H1 (cell line): ENCODE measurements around the gene NUP205. TPM values are rescaled to one million over a fixed set of nuclear protein-coding genes. Genes with fewer than 3 reads are reported as not detected.
A peak's percentile ranks its signal among the peaks of the same experiment; 100 is the strongest.

Experiments used
- CTCF ChIA-PET: fragments of 300-600 bp; sonication (Branson Sonifier 250); formaldehyde crosslinking; loops from one replicate; lab custom pipeline; 2021; ENCODE audit not compliant: partially characterized antibody; lab: Charles Lee
- POLR2A ChIA-PET: fragments of 300-600 bp; sonication (Branson Sonifier 250); formaldehyde crosslinking; loops from one replicate; lab custom pipeline; 2021; ENCODE audit warnings: inconsistent platforms; ENCODE audit not compliant: partially characterized antibody; lab: Charles Lee
- DNase-seq, 2 experiments: peaks; one replicate each; pipeline versions ENCODE4 v3.0.0 to v3.0.0-alpha.2; 2010 to 2022; ENCODE audit warnings: low spot score in 2 of 2, low read depth in 1 of 2, mixed read lengths in 1 of 2
- FAIRE-seq: peaks from 2 replicates; lab custom pipeline; 2011; peaks lifted over from hg19 to GRCh38; lab: Jason Lieb, UNC
- H2AFZ ChIP-seq: 2 replicates; pipeline ENCODE4 v1.8.1; 2012; ENCODE audit warnings: low read length, inconsistent platforms
- H2AK5ac ChIP-seq: 2 replicates; pipeline ENCODE4 v1.6.1; 2013; ENCODE audit warnings: low read depth, low read length
- H2BK120ac ChIP-seq: replicated peaks from 2 replicates; pipeline ENCODE3; 2013; ENCODE audit warnings: low read depth, low read length, inconsistent platforms
- H2BK12ac ChIP-seq: 2 replicates; pipeline ENCODE4 v1.6.1; 2013; ENCODE audit warnings: low read depth, low read length
- H2BK15ac ChIP-seq: 2 replicates; pipeline ENCODE4 v1.6.1; 2013; ENCODE audit warnings: low read length
- H2BK20ac ChIP-seq: 2 replicates; pipeline ENCODE4 v1.6.1; 2013; ENCODE audit warnings: low read length
- H2BK5ac ChIP-seq: 2 replicates; pipeline ENCODE4 v1.6.1; 2013; ENCODE audit warnings: low read depth, low read length
- H3K14ac ChIP-seq: 2 replicates; pipeline ENCODE4 v1.6.1; 2013; ENCODE audit warnings: inconsistent platforms; ENCODE audit not compliant: insufficient read length
- H3K18ac ChIP-seq: 2 replicates; pipeline ENCODE4 v1.6.1; 2013; ENCODE audit warnings: low read length; ENCODE audit errors: extremely low read depth
- H3K23ac ChIP-seq: 2 replicates; pipeline ENCODE4 v1.6.1; 2013; ENCODE audit warnings: inconsistent platforms; ENCODE audit not compliant: insufficient read length
- H3K23me2 ChIP-seq: 2 replicates; pipeline ENCODE4 v1.6.1; 2013; ENCODE audit warnings: low read depth, low read length
- H3K27ac ChIP-seq: 2 replicates; pipeline ENCODE4 v1.6.1; 2011; ENCODE audit warnings: low read depth, low read length, inconsistent platforms
- H3K27me3 ChIP-seq, 4 experiments: replicated peaks in 1 of 4; 1 replicate in 1 of 4; 2 replicates in 3 of 4; pipeline versions ENCODE4 v1.6.1 to v1.8.1; 2011 to 2013; ENCODE audit warnings: low read length in 3 of 4, mild to moderate bottlenecking in 3 of 4, inconsistent platforms in 2 of 4, mixed read lengths in 2 of 4, moderate library complexity in 1 of 4; ENCODE audit not compliant: control insufficient read depth in 3 of 4, insufficient read depth in 3 of 4; ENCODE audit errors: extremely low read depth in 1 of 4
- H3K36me3 ChIP-seq, 4 experiments: 2 replicates each; pipeline versions ENCODE4 v1.6.1 to v1.8.1; 2011 to 2013; ENCODE audit warnings: mild to moderate bottlenecking in 4 of 4, low read length in 3 of 4, moderate library complexity in 2 of 4, control low read depth in 1 of 4, inconsistent platforms in 1 of 4; ENCODE audit not compliant: insufficient read depth in 4 of 4, control insufficient read depth in 2 of 4
- H3K4ac ChIP-seq: replicated peaks from 2 replicates; pipeline ENCODE3; 2013; ENCODE audit warnings: low read length, low read depth, mixed read lengths, inconsistent platforms; ENCODE audit not compliant: insufficient read length
- H3K4me1 ChIP-seq, 4 experiments: replicated peaks in 1 of 4; 1 replicate in 1 of 4; 2 replicates in 3 of 4; pipeline versions ENCODE4 v1.6.1 to v1.8.1; 2011 to 2013; ENCODE audit warnings: low read length in 3 of 4, inconsistent platforms in 2 of 4, mixed read lengths in 1 of 4; ENCODE audit not compliant: insufficient read depth in 4 of 4, control insufficient read depth in 3 of 4
- H3K4me2 ChIP-seq, 2 experiments: 2 replicates each; pipeline versions ENCODE4 v1.6.1 to v1.8.1; 2011 to 2013; ENCODE audit warnings: low read depth in 2 of 2, low read length in 2 of 2, control low read depth in 1 of 2, inconsistent platforms in 1 of 2, mild to moderate bottlenecking in 1 of 2; ENCODE audit not compliant: insufficient read depth in 1 of 2
- H3K4me3 ChIP-seq, 4 experiments: fragments of 200-600, 300-600 bp in 1 of 4; sonication (generic), shearing (Covaris generic), sonication (Bioruptor Twin) in 1 of 4; 2 replicates each; pipeline versions ENCODE4 v1.5.1 to v1.8.1; 2011 to 2016; ENCODE audit warnings: low read length in 4 of 4, low read depth in 3 of 4, control low read depth in 2 of 4, inconsistent platforms in 2 of 4, mild to moderate bottlenecking in 2 of 4, mixed read lengths in 1 of 4, moderate library complexity in 1 of 4; ENCODE audit not compliant: insufficient read depth in 2 of 4; ENCODE audit errors: extremely low read depth in 1 of 4
- H3K56ac ChIP-seq: replicated peaks from 2 replicates; pipeline ENCODE3; 2013; ENCODE audit warnings: low read depth, mild to moderate bottlenecking, mixed read lengths, low read length, inconsistent platforms; ENCODE audit not compliant: insufficient read length
- H3K79me1 ChIP-seq: 2 replicates; pipeline ENCODE4 v1.6.1; 2013; ENCODE audit warnings: low read depth, low read length, control low read depth
- H3K79me2 ChIP-seq, 2 experiments: 2 replicates each; pipeline versions ENCODE4 v1.6.1 to v1.8.1; 2012 to 2013; ENCODE audit warnings: low read length in 2 of 2, mild to moderate bottlenecking in 2 of 2, inconsistent platforms in 1 of 2; ENCODE audit not compliant: insufficient read depth in 2 of 2, control insufficient read depth in 1 of 2
- H3K9ac ChIP-seq, 4 experiments: replicated peaks in 1 of 4; 1 replicate in 1 of 4; 2 replicates in 3 of 4; pipeline versions ENCODE4 v1.6.1 to v1.8.1; 2011 to 2013; ENCODE audit warnings: low read depth in 3 of 4, low read length in 3 of 4, control low read depth in 2 of 4, mild to moderate bottlenecking in 2 of 4, moderate library complexity in 2 of 4, inconsistent platforms in 1 of 4; ENCODE audit errors: extremely low read depth in 1 of 4
- H3K9me3 ChIP-seq, 2 experiments: 2 replicates each; pipeline versions ENCODE4 v1.6.1 to v1.8.1; 2012 to 2013; ENCODE audit warnings: mild to moderate bottlenecking in 2 of 2, moderate library complexity in 2 of 2, control low read depth in 1 of 2, inconsistent platforms in 1 of 2, low read depth in 1 of 2, low read length in 1 of 2, mixed read lengths in 1 of 2; ENCODE audit not compliant: insufficient read depth in 2 of 2
- H4K20me1 ChIP-seq, 2 experiments: replicated peaks in 1 of 2; 2 replicates each; pipeline versions ENCODE3 to v1.8.1; 2011 to 2013; ENCODE audit warnings: inconsistent platforms in 2 of 2, low read length in 2 of 2, mild to moderate bottlenecking in 1 of 2; ENCODE audit not compliant: insufficient read depth in 2 of 2, control insufficient read depth in 1 of 2
- H4K5ac ChIP-seq: 2 replicates; pipeline ENCODE4 v1.6.1; 2013; ENCODE audit warnings: low read length, low read depth, mixed read lengths, inconsistent platforms; ENCODE audit not compliant: insufficient read length
- H4K8ac ChIP-seq: 2 replicates; pipeline ENCODE4 v1.8.0; 2013; ENCODE audit warnings: mild to moderate bottlenecking, moderate library complexity, low read length, inconsistent platforms; ENCODE audit not compliant: insufficient read depth; ENCODE audit errors: extremely low read depth
- H4K91ac ChIP-seq: replicated peaks from 2 replicates; pipeline ENCODE3; 2013; ENCODE audit warnings: low read length, mixed read lengths, inconsistent platforms; ENCODE audit not compliant: insufficient read length
- CBX8 ChIP-seq: fragments of 300-800, 300-1000 bp; sonication (generic); IDR thresholded peaks from 2 replicates; pipeline ENCODE4 v1.7.1; 2016; ENCODE audit warnings: low read depth, low read length, borderline replicate concordance
- CHD1 ChIP-seq: IDR thresholded peaks from 2 replicates; pipeline ENCODE4 v1.6.1; 2012; ENCODE audit warnings: low read depth, low read length, improper control_type of control experiment
- CHD2 ChIP-seq: IDR thresholded peaks from 2 replicates; pipeline ENCODE4 v1.6.1; 2012; ENCODE audit warnings: low read length, improper control_type of control experiment
- FOSL1 ChIP-seq: IDR thresholded peaks from 2 replicates; pipeline ENCODE4 v1.6.1; 2011; ENCODE audit warnings: mild to moderate bottlenecking, low read depth, low read length, moderate library complexity; ENCODE audit not compliant: insufficient read depth
- GTF2F1 ChIP-seq: IDR thresholded peaks from 2 replicates; pipeline ENCODE4 v1.6.1; 2012; ENCODE audit warnings: low read depth, low read length, improper control_type of control experiment, borderline replicate concordance
- MAFK ChIP-seq: IDR thresholded peaks from 2 replicates; pipeline ENCODE4 v1.6.1; 2012; ENCODE audit warnings: low read depth, mild to moderate bottlenecking, improper control_type of control experiment, low read length
- MAX ChIP-seq: IDR thresholded peaks from 2 replicates; pipeline ENCODE4 v1.6.1; 2012; ENCODE audit warnings: inconsistent platforms
- NRF1 ChIP-seq: IDR thresholded peaks from 2 replicates; pipeline ENCODE4 v1.6.1; 2011; ENCODE audit warnings: mild to moderate bottlenecking, low read depth, low read length, improper control_type of control experiment
- RNF2 ChIP-seq: fragments of 200-900, 300-1000 bp; sonication (generic); IDR thresholded peaks from 2 replicates; pipeline ENCODE4 v1.7.1; 2016; ENCODE audit warnings: borderline replicate concordance, low read depth, mild to moderate bottlenecking, antibody characterized with exemption, low read length; ENCODE audit not compliant: poor library complexity, severe bottlenecking; ENCODE audit errors: missing control alignments
- RXRA ChIP-seq: IDR thresholded peaks from 2 replicates; pipeline ENCODE4 v1.6.1; 2011; ENCODE audit warnings: low read depth, mild to moderate bottlenecking, low read length, moderate library complexity; ENCODE audit not compliant: insufficient read depth
- SIN3A ChIP-seq, 2 experiments: IDR thresholded peaks in 1 of 2; conservative IDR thresholded peaks in 1 of 2; 2 replicates each; pipeline ENCODE4 v1.6.1; 2011 to 2012; ENCODE audit warnings: low read length in 2 of 2, improper control_type of control experiment in 1 of 2, low read depth in 1 of 2, mild to moderate bottlenecking in 1 of 2
- SP1 ChIP-seq: IDR thresholded peaks from 2 replicates; pipeline ENCODE4 v1.6.1; 2011; ENCODE audit warnings: low read depth, low read length
- SP4 ChIP-seq: IDR thresholded peaks from 2 replicates; pipeline ENCODE4 v1.6.1; 2012; ENCODE audit warnings: low read length, inconsistent platforms
- TCF12 ChIP-seq: IDR thresholded peaks from 2 replicates; pipeline ENCODE4 v1.6.1; 2011; ENCODE audit warnings: low read depth, mild to moderate bottlenecking, low read length
- YY1 ChIP-seq: IDR thresholded peaks from 2 replicates; pipeline ENCODE4 v1.6.1; 2011; ENCODE audit warnings: low read depth, mild to moderate bottlenecking, low read length
- WGBS, 2 experiments: shearing (Covaris generic) in 1 of 2; methylation state at CpG; one replicate each; pipeline versions ENCODE4 v1.1.6 to v1.1.7; 2013 to 2015; ENCODE audit warnings: low lambda C conversion rate in 2 of 2, mixed read lengths in 2 of 2, inconsistent platforms in 1 of 2, low coverage in 1 of 2, missing lambda C conversion rate in 1 of 2; ENCODE audit not compliant: insufficient replicate concordance in 2 of 2, insufficient coverage in 1 of 2, insufficient read length in 1 of 2; ENCODE audit errors: extremely low coverage in 1 of 2, missing lambda C conversion rate in 1 of 2; 5-methylcytosine and 5-hydroxymethylcytosine counted together
- polyA plus RNA-seq, 7 experiments: library from polyadenylated mRNA; depleted of rRNA in 3 of 7; stranded (reverse) in 5 of 7; unstranded in 2 of 7; fragments of >200 nt in 5 of 7; fragments of 200-250 nt in 2 of 7; gene quantifications; 1 replicate in 5 of 7; 2 replicates in 1 of 7; 4 replicates in 1 of 7; pipeline versions ENCODE4 v1.2.1 to v1.2.3, GENCODE V29; 2011 to 2013; ENCODE audit warnings: missing spikeins in 2 of 7, mixed read lengths in 2 of 7
- total RNA-seq: library from RNA; stranded (reverse); fragmentation: NEBNext Ultra II Directional; extraction: Animal tissue kit (Norgen Biotek cat#: 25700); gene quantifications from 2 replicates; pipeline ENCODE4 v1.2.1, GENCODE V29; 2021

The NUP205 gene
- total and polyA plus RNA-seq, 2 of the 8 experiments (the other 6 are each of a cell fraction or from before 2014, with no cell fraction given): 148 to 216 TPM

DNA sequence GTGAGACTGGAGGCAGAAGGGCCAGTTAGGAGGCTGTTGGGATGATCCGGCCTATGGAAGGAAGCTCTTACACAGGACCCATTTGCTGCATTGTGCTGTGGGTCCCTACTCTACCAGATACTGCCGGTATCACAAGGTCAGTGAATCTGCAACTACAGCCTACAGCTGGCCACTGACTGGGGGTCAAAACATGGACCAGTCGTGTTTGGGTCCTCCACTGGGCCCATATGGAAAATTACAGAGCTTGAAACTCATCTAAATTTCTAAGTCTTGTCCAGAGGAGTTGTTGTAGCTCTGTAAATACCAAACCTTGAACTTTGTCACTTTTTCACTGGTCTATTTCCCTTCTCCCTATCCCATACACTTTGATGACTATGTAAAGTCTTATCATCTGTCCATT lies 5.6 kb upstream of the NUP205 start:
- H2BK5ac ChIP-seq: no peak overlapping the region
- no peaks in the 10 kb centered on the region for H4K20me1 ChIP-seq
- FAIRE-seq (no peak), DNase-seq (no peak)
- H3K9me3 ChIP-seq: no peaks in the 10 kb centered on the region
- peak overlapping the region; percentile 35; the same call in 1 of the 2 replicates for H2AFZ ChIP-seq
- H3K4me3 ChIP-seq: no peak overlapping the region
- H3K27ac ChIP-seq: no peak overlapping the region
- H3K23me2 ChIP-seq: no peaks in the 10 kb centered on the region
- H2BK120ac ChIP-seq: no peak overlapping the region
- H2AK5ac ChIP-seq: no peak overlapping the region
- no peak overlapping the region for H2BK12ac ChIP-seq
- no peaks in the 10 kb centered on the region for H3K79me1 ChIP-seq
- no peak overlapping the region for H4K8ac ChIP-seq
- no peaks in the 10 kb centered on the region for H3K36me3 ChIP-seq
- H3K27me3 ChIP-seq: no peaks in the 10 kb centered on the region
- no peaks in the 10 kb centered on the region for H3K79me2 ChIP-seq
- no peak overlapping the region for H4K5ac ChIP-seq
- H3K23ac ChIP-seq: no peak overlapping the region
- H3K4ac ChIP-seq: no peak overlapping the region
- H3K9ac ChIP-seq: no peak overlapping the region
- no peaks in the 10 kb centered on the region for H3K4me1 ChIP-seq
- H3K18ac ChIP-seq: no peak overlapping the region
- ChIA-PET POLR2A (interaction anchor here (0.8 kb wide), 1 partner anchor 9 kb away, joined by 3 read pairs; no protein-coding TSS in a partner anchor), CTCF (interaction anchor here (0.6 to 3.0 kb wide), 7 partner anchors 10 to 1137 kb away, joined by 3 to 8 read pairs (median 3); no protein-coding TSS in a partner anchor)
- H3K56ac ChIP-seq: no peak overlapping the region
- WGBS, 2 experiments: 43% methylated on average over 3 of the region's 3 CpGs; no CpG with 5 or more reads in 1 of the 2 experiments
- TF ChIP-seq CHD1: no peak
- TF ChIP-seq YY1: no peak
- no peak for TF ChIP-seq CBX8
- TF ChIP-seq MAFK: no peak
- TF ChIP-seq FOSL1: no peak
- no peak for TF ChIP-seq CHD2
- TF ChIP-seq MAX: no peak
- TF ChIP-seq NRF1: no peak
- TF ChIP-seq SP4: no peak
- no peak for TF ChIP-seq SP1
- TF ChIP-seq GTF2F1: no peak
- TF ChIP-seq SIN3A (conservative IDR thresholded peaks at IDR 0.05 in 1 of 2, IDR thresholded peaks at IDR 0.05 in 1 of 2; ENCODE audit: low read depth in 1 of 2, low read length in 2 of 2): no peak
- TF ChIP-seq TCF12: no peak
- TF ChIP-seq RXRA: no peak
- TF ChIP-seq RNF2: no peak
- H3K14ac ChIP-seq: no peak overlapping the region
- H4K91ac ChIP-seq: no peak overlapping the region
- H2BK15ac ChIP-seq: no peak overlapping the region
- H2BK20ac ChIP-seq: no peak overlapping the region
- no peak overlapping the region for H3K4me2 ChIP-seq
